Endothelial cell of umbilical vein (primary cell): Measurements from ENCODE around the gene TMEM175. TPM values are rescaled to one million over a fixed set of nuclear protein-coding genes. Genes with fewer than 3 reads are reported as not detected.

Experiments used
- BruUV-seq: library from RNA; stranded (reverse); fragments of 400-500 nt; replicated peaks from 2 replicates; lab custom pipeline; 2021; lab: Mats Ljungman, UMichigan
- CTCF ChIA-PET: fragments of 300-600, 350-600 bp; sonication (Branson Sonifier 250); formaldehyde crosslinking; loops from one replicate; lab custom pipeline; 2021; ENCODE audit warnings: antibody characterized with exemption, inconsistent platforms; lab: Charles Lee
- POLR2A ChIA-PET: fragments of 300-600, 350-600 bp; sonication (Branson Sonifier 250); formaldehyde crosslinking; loops from one replicate; lab custom pipeline; 2021; ENCODE audit warnings: antibody characterized with exemption, inconsistent platforms; lab: Charles Lee
- DNase-seq: peaks from one replicate; pipeline ENCODE4 v3.0.0-alpha.2; 2011; ENCODE audit warnings: low read depth, low spot score
- FAIRE-seq: peaks from 2 replicates; lab custom pipeline; 2011; peaks lifted over from hg19 to GRCh38; lab: Jason Lieb, UNC
- H2AFZ ChIP-seq: 2 replicates; pipeline ENCODE4 v1.6.0; 2012; ENCODE audit warnings: low read depth, low read length, control low read depth, inconsistent platforms
- H3K27ac ChIP-seq: 2 replicates; pipeline ENCODE4 v1.5.1; 2011; ENCODE audit warnings: low read depth, mild to moderate bottlenecking, control low read depth, low read length, moderate library complexity; ENCODE audit not compliant: insufficient read depth
- H3K27me3 ChIP-seq, 2 experiments: 2 replicates each; pipeline versions ENCODE4 v1.6.0 to v1.6.1; 2011; ENCODE audit warnings: low read length in 2 of 2, mixed read lengths in 1 of 2; ENCODE audit not compliant: control insufficient read depth in 2 of 2, insufficient read depth in 2 of 2
- H3K36me3 ChIP-seq, 2 experiments: 2 replicates in 1 of 2; 3 replicates in 1 of 2; pipeline ENCODE4 v1.5.1; 2011; ENCODE audit warnings: low read length in 2 of 2, mild to moderate bottlenecking in 1 of 2, moderate library complexity in 1 of 2; ENCODE audit not compliant: control insufficient read depth in 2 of 2, insufficient read depth in 2 of 2; ENCODE audit errors: extremely low read depth in 1 of 2
- H3K4me1 ChIP-seq: 3 replicates; pipeline ENCODE4 v1.5.1; 2011; ENCODE audit warnings: mild to moderate bottlenecking, low read length; ENCODE audit not compliant: control insufficient read depth, insufficient read depth; ENCODE audit errors: extremely low read depth
- H3K4me2 ChIP-seq: 2 replicates; pipeline ENCODE4 v1.6.1; 2011; ENCODE audit warnings: low read length, control low read depth, mixed read lengths; ENCODE audit not compliant: insufficient read depth
- H3K4me3 ChIP-seq, 3 experiments: fragments of 200-600 bp in 1 of 3; sonication (generic), shearing (Covaris generic) in 1 of 3; replicated peaks in 1 of 3; 2 replicates each; pipeline ENCODE4 v1.5.1; 2011 to 2016; ENCODE audit warnings: control low read depth in 3 of 3, low read length in 3 of 3, mild to moderate bottlenecking in 2 of 3, inconsistent platforms in 1 of 3, low read depth in 1 of 3, moderate library complexity in 1 of 3; ENCODE audit not compliant: insufficient read depth in 1 of 3
- H3K79me2 ChIP-seq: 2 replicates; pipeline ENCODE4 v1.6.0; 2012; ENCODE audit warnings: low read length, inconsistent platforms; ENCODE audit not compliant: control insufficient read depth, insufficient read depth
- H3K9ac ChIP-seq: replicated peaks from 2 replicates; pipeline ENCODE3; 2011; ENCODE audit warnings: low read length, control low read depth; ENCODE audit not compliant: insufficient read depth; ENCODE audit errors: extremely low read depth
- H3K9me1 ChIP-seq: replicated peaks from 3 replicates; pipeline ENCODE4 v1.6.0; 2011; ENCODE audit warnings: mild to moderate bottlenecking, low read length; ENCODE audit not compliant: control insufficient read depth, insufficient read depth; ENCODE audit errors: extremely low read depth
- H3K9me3 ChIP-seq: replicated peaks from 2 replicates; pipeline ENCODE4 v1.5.1; 2012; ENCODE audit warnings: low read length, inconsistent platforms; ENCODE audit not compliant: control insufficient read depth, insufficient read depth
- H4K20me1 ChIP-seq: replicated peaks from 2 replicates; pipeline ENCODE3; 2011; ENCODE audit warnings: mild to moderate bottlenecking, low read length; ENCODE audit not compliant: control insufficient read depth, insufficient read depth; ENCODE audit errors: extremely low read depth
- EZH2 ChIP-seq: IDR thresholded peaks from 2 replicates; pipeline ENCODE4 v1.6.1; 2012; ENCODE audit warnings: borderline replicate concordance, low read depth, mild to moderate bottlenecking, moderate library complexity, low read length, inconsistent platforms; ENCODE audit not compliant: severe bottlenecking
- FOS ChIP-seq: IDR thresholded peaks from 2 replicates; pipeline ENCODE4 v1.6.1; 2011; ENCODE audit warnings: mild to moderate bottlenecking, low read length, moderate library complexity, borderline replicate concordance; ENCODE audit not compliant: insufficient read depth
- GATA2 ChIP-seq: IDR thresholded peaks from 2 replicates; pipeline ENCODE4 v1.7.0; 2011; ENCODE audit warnings: low read depth, mild to moderate bottlenecking, moderate library complexity, mixed read lengths, low read length; ENCODE audit not compliant: insufficient read length, insufficient read depth
- JUN ChIP-seq: IDR thresholded peaks from 2 replicates; pipeline ENCODE4 v1.6.1; 2011; ENCODE audit warnings: borderline replicate concordance, low read depth; ENCODE audit not compliant: insufficient read length, insufficient read depth
- MYC ChIP-seq: IDR thresholded peaks from one replicate; pipeline ENCODE4 v1.6.1; 2011; ENCODE audit warnings: mild to moderate bottlenecking, low read depth, low read length
- POLR2A ChIP-seq: IDR thresholded peaks from 2 replicates; pipeline ENCODE4 v1.6.1; 2012; ENCODE audit warnings: low read depth, mild to moderate bottlenecking, control low read depth, low read length
- POLR2AphosphoS5 ChIP-seq: IDR thresholded peaks from 2 replicates; pipeline ENCODE4 v1.6.1; 2012; ENCODE audit warnings: low read depth, mild to moderate bottlenecking, control low read depth, low read length, moderate library complexity; ENCODE audit not compliant: insufficient read depth
- dilution Hi-C: fragments of 300-500 bp; cut with MboI; formaldehyde crosslinking; loops from one replicate; pipeline ENCODE4 v1.15.0; 2019; ENCODE audit warnings: low sequenced_read_pairs; ENCODE audit not compliant: extremely low pct_ligation_motif_present
- intact Hi-C: fragments of 100-400 bp; cut with micrococcal nuclease; formaldehyde crosslinking; loops from one replicate; pipeline ENCODE4 v1.10.0; 2022
- polyA plus RNA-seq, 4 experiments: library from polyadenylated mRNA; depleted of rRNA in 3 of 4; stranded (reverse) in 3 of 4; unstranded in 1 of 4; fragments of >200 nt; gene quantifications; 2 replicates each; pipeline versions ENCODE4 v1.2.1 to v1.2.3, GENCODE V29; 2011 to 2012; ENCODE audit warnings: missing spikeins in 1 of 4
- total RNA-seq: library from RNA; stranded (reverse); gene quantifications from 2 replicates; pipeline ENCODE4 v1.2.3, GENCODE V29; 2021
- TF ChIP-seq, protein P1 (sequence below), 2 donors: IDR thresholded peaks; 1 replicate in 1 of 2; 2 replicates in 1 of 2; pipeline ENCODE4 v1.5.1; 2011; ENCODE audit warnings: low read length in 2 of 2, mild to moderate bottlenecking in 2 of 2, moderate library complexity in 2 of 2, control low read depth in 1 of 2, inconsistent platforms in 1 of 2, low read depth in 1 of 2; ENCODE audit not compliant: insufficient read depth in 1 of 2; ENCODE audit errors: extremely low read depth in 1 of 2
- TF ChIP-seq, protein P2 (sequence below): IDR thresholded peaks from 2 replicates; pipeline ENCODE4 v1.6.1; 2011; ENCODE audit not compliant: insufficient read depth, insufficient read length

TMEM175 gene
- total and polyA plus RNA-seq, 2 donors (not counting 3 experiments of a cell fraction or from before 2014, with no cell fraction given), result 21.9 to 80.1 TPM

GRCh38 chr4:895596-895995, 36.7 kb upstream of the TMEM175 start:
- Histone ChIP-seq H2AFZ (no peak overlapping the region), H3K79me2 (no peaks in the 10 kb centered on the region), H3K9ac (no peak overlapping the region), H3K4me3 (no peak overlapping the region), H3K36me3 (peaks cover 0 to 28% of the 10 kb centered on the region in 2 experiments), H3K27ac (no peak overlapping the region), H3K27me3 (no peaks in the 10 kb centered on the region), H3K9me3 (no peaks in the 10 kb centered on the region), H3K4me1 (no peaks in the 10 kb centered on the region), H4K20me1 (no peaks in the 10 kb centered on the region), H3K9me1 (no peaks in the 10 kb centered on the region), H3K4me2 (no peak overlapping the region)
- dilution Hi-C loops, result no loop called here
- ChIA-PET CTCF (no interaction called here), POLR2A (no interaction called here)
- BruUV-seq, result no TSS peak
- TF ChIP-seq EZH2, result no peak
- TF ChIP-seq FOS, result no peak
- no peak for TF ChIP-seq POLR2AphosphoS5
- no peak for TF ChIP-seq MYC
- no peak for TF ChIP-seq POLR2A
- TF ChIP-seq, protein P1, sequence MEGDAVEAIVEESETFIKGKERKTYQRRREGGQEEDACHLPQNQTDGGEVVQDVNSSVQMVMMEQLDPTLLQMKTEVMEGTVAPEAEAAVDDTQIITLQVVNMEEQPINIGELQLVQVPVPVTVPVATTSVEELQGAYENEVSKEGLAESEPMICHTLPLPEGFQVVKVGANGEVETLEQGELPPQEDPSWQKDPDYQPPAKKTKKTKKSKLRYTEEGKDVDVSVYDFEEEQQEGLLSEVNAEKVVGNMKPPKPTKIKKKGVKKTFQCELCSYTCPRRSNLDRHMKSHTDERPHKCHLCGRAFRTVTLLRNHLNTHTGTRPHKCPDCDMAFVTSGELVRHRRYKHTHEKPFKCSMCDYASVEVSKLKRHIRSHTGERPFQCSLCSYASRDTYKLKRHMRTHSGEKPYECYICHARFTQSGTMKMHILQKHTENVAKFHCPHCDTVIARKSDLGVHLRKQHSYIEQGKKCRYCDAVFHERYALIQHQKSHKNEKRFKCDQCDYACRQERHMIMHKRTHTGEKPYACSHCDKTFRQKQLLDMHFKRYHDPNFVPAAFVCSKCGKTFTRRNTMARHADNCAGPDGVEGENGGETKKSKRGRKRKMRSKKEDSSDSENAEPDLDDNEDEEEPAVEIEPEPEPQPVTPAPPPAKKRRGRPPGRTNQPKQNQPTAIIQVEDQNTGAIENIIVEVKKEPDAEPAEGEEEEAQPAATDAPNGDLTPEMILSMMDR (IDR thresholded peaks at IDR 0.05; ENCODE audit: extremely low read depth in 1 of 2, insufficient read depth in 1 of 2, low read depth in 1 of 2, low read length in 2 of 2), result no peak
- no peak for TF ChIP-seq JUN
- no peak for TF ChIP-seq GATA2
- TF ChIP-seq, protein P2, sequence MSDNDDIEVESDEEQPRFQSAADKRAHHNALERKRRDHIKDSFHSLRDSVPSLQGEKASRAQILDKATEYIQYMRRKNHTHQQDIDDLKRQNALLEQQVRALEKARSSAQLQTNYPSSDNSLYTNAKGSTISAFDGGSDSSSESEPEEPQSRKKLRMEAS, result no peak
- no peak for FAIRE-seq
- intact Hi-C loops, result no loop called here
- no peak for DNase-seq
